Esophagus muscularis mucosa (tissue), 4 donors: Measurements from ENCODE around the gene GLG1. TPM values are rescaled to one million over a fixed set of nuclear protein-coding genes. Genes with fewer than 3 reads are reported as not detected.
"Not testable (repeated sequence)": the region's sequence is repeated elsewhere in the genome, so short reads cannot be mapped to it uniquely, and the experiment has no call there.

Source experiments
- DNase-seq: peaks from one replicate; pipeline ENCODE4 v3.0.0-alpha.2; 2017; ENCODE audit errors: extremely low spot score
- H3K27ac ChIP-seq, 4 donors: fragments of 200-600 bp; sonication (generic); replicated peaks in 1 of 4; 1 replicate in 3 of 4; 2 replicates in 1 of 4; pipeline ENCODE4 v1.5.1; 2016 to 2019; ENCODE audit warnings: mild to moderate bottlenecking in 1 of 4
- H3K27me3 ChIP-seq, 4 donors: fragments of 200-600 bp; sonication (generic); one replicate each; pipeline versions ENCODE4 v1.5.1 to v1.6.0; 2016 to 2019
- H3K36me3 ChIP-seq, 4 donors: fragments of 200-600 bp; sonication (generic); one replicate each; pipeline ENCODE4 v1.5.1; 2016 to 2019
- H3K4me1 ChIP-seq, 4 donors: fragments of 200-600 bp; sonication (generic); one replicate each; pipeline ENCODE4 v1.5.1; 2016 to 2019
- H3K4me3 ChIP-seq, 4 donors: fragments of 200-600 bp; sonication (generic); 1 replicate in 2 of 4; 2 replicates in 2 of 4; pipeline ENCODE4 v1.5.1; 2016 to 2019; ENCODE audit warnings: mild to moderate bottlenecking in 4 of 4, moderate library complexity in 1 of 4
- H3K9me3 ChIP-seq, 4 donors: fragments of 200-600 bp; sonication (generic); 1 replicate in 3 of 4; 2 replicates in 1 of 4; pipeline ENCODE4 v1.5.1; 2016 to 2019
- CTCF ChIP-seq, 3 experiments: fragments of 200-600 bp in 2 of 3; fragments of 450-650 bp in 1 of 3; sonication (generic) in 2 of 3; IDR thresholded peaks; one replicate each; pipeline ENCODE4 v1.5.1; 2017 to 2019; ENCODE audit warnings: antibody characterized with exemption in 3 of 3, mild to moderate bottlenecking in 2 of 3, moderate library complexity in 1 of 3
- EP300 ChIP-seq: sonication (generic); formaldehyde crosslinking; IDR thresholded peaks from one replicate; pipeline ENCODE4 v1.6.1; 2017; ENCODE audit warnings: antibody characterized with exemption
- POLR2A ChIP-seq: fragments of 450-650 bp; IDR thresholded peaks from one replicate; pipeline ENCODE4 v1.6.1; 2017; ENCODE audit warnings: antibody characterized with exemption, moderate library complexity, mild to moderate bottlenecking, low read depth
- POLR2AphosphoS5 ChIP-seq, 2 donors: sonication (generic); formaldehyde crosslinking; IDR thresholded peaks; one replicate each; pipeline ENCODE4 v1.6.1; 2017; ENCODE audit warnings: antibody characterized with exemption in 2 of 2
- WGBS: methylation state at CpG from one replicate; pipeline ENCODE4 v1.1.5; 2018; 5-methylcytosine and 5-hydroxymethylcytosine counted together
- intact Hi-C: fragments of 100-400 bp; cut with DNase I; formaldehyde crosslinking; loops from one replicate; pipeline ENCODE4 v1.15.1; 2023
- total RNA-seq, 4 donors: library from RNA; depleted of rRNA; stranded (reverse); fragments of >200 nt; gene quantifications; one replicate each; pipeline versions ENCODE4 v1.1.0 to v1.2.1, GENCODE V29; 2016

The GLG1 gene
- total RNA-seq, 4 donors from 2014 or later = 92.8 to 128 (median 121) TPM

GRCh38 chr16:74537746-74538145, 69.2 kb downstream of the GLG1 start:
- 46% methylated on average over 1 of the region's 1 CpG for WGBS
- H3K27me3 ChIP-seq, H3K36me3 ChIP-seq, H3K4me1 ChIP-seq, intact Hi-C loops, H3K4me3 ChIP-seq, H3K27ac ChIP-seq, DNase-seq, H3K9me3 ChIP-seq: not testable (repeated sequence)

GRCh38 chr16:74534650-74535049, 72.3 kb downstream of the GLG1 start:
- H3K27me3 ChIP-seq, H3K36me3 ChIP-seq, H3K4me3 ChIP-seq, H3K9me3 ChIP-seq, intact Hi-C loops, H3K27ac ChIP-seq, DNase-seq, H3K4me1 ChIP-seq: not testable (repeated sequence)
- 60% methylated on average over 1 of the region's 4 CpGs for WGBS

GRCh38 chr16:74524926-74525325, 82.0 kb downstream of the GLG1 start:
- peaks cover 5 to 10% (median 7%) of the 10 kb centered on the region in 4 donors for H3K4me1 ChIP-seq
- H3K9me3 ChIP-seq = no peaks in the 10 kb centered on the region
- peaks cover 0 to 6% (median 2%) of the 10 kb centered on the region in 4 donors for H3K36me3 ChIP-seq
- H3K27ac ChIP-seq = no peak overlapping the region
- DNase-seq = no peak
- TF ChIP-seq CTCF (IDR thresholded peaks at IDR 0.05) (no peak), POLR2AphosphoS5 (IDR thresholded peaks at IDR 0.05) (no peak), POLR2A (no peak), EP300 (no peak)
- intact Hi-C loops = no loop called here
- no peak overlapping the region for H3K4me3 ChIP-seq
- H3K27me3 ChIP-seq = no peaks in the 10 kb centered on the region

- intact Hi-C loops = no loop called here
- H3K9me3 ChIP-seq = no peaks in the 10 kb centered on the region
- no peak overlapping the region for H3K4me3 ChIP-seq
- peaks cover 5 to 10% (median 7%) of the 10 kb centered on the region in 4 donors for H3K4me1 ChIP-seq
- WGBS = 95% methylated on average over 5 of the region's 5 CpGs
- TF ChIP-seq CTCF (IDR thresholded peaks at IDR 0.05) = no peak
- no peak for TF ChIP-seq POLR2AphosphoS5 (IDR thresholded peaks at IDR 0.05)
- no peak for TF ChIP-seq EP300
- no peak for TF ChIP-seq POLR2A
- peaks cover 0 to 6% (median 2%) of the 10 kb centered on the region in 4 donors for H3K36me3 ChIP-seq
- no peak overlapping the region for H3K27ac ChIP-seq
- DNase-seq = no peak
- no peaks in the 10 kb centered on the region for H3K27me3 ChIP-seq
Observed at GRCh38 chr16:74524117-74524516, 82.8 kb downstream of the GLG1 start.

- DNase-seq, intact Hi-C loops, H3K4me1 ChIP-seq, H3K36me3 ChIP-seq, H3K4me3 ChIP-seq, H3K9me3 ChIP-seq, H3K27me3 ChIP-seq, H3K27ac ChIP-seq: not testable (repeated sequence)
- 95% methylated on average over 3 of the region's 3 CpGs for WGBS
Observed at GRCh38 chr16:74523706-74524105, 83.2 kb downstream of the GLG1 start.

- DNase-seq = no peak
- Histone ChIP-seq H3K4me1 (peaks cover 5 to 10% (median 7%) of the 10 kb centered on the region in 4 donors), H3K27ac (no peak overlapping the region), H3K9me3 (no peaks in the 10 kb centered on the region), H3K4me3 (no peak overlapping the region), H3K27me3 (no peaks in the 10 kb centered on the region), H3K36me3 (peaks cover 0 to 6% (median 2%) of the 10 kb centered on the region in 4 donors)
- TF ChIP-seq POLR2AphosphoS5 (IDR thresholded peaks at IDR 0.05) (no peak), EP300 (no peak), POLR2A (no peak), CTCF (IDR thresholded peaks at IDR 0.05) (no peak)
- WGBS = 94% methylated on average over 6 of the region's 6 CpGs
- intact Hi-C loops = no loop called here
Observed at GRCh38 chr16:74522160-74522559, 84.8 kb downstream of the GLG1 start.
